ENCODE measurements around the gene AHRR. TPM values are rescaled to one million over a fixed set of nuclear protein-coding genes. Genes with fewer than 3 reads are reported as not detected.

AHRR gene
- total RNA-seq, 1 experiment from 2014 or later: 1.9 TPM

GRCh38 chr5:427415-428087 is 106.0 kb downstream of the AHRR start:
- Histone ChIP-seq H3K4me3 (ENCODE audit: low read length) (no peak overlapping the region), H3F3A (ENCODE audit: low read length, unreplicated experiment) (no peaks in the 10 kb centered on the region), H3K36me3 (ENCODE audit: low read depth, low read length) (no peaks in the 10 kb centered on the region), H3K27ac (ENCODE audit: low read length) (no peak overlapping the region), H4K20me1 (ENCODE audit: low read length) (no peaks in the 10 kb centered on the region), H3K9me3 (ENCODE audit: low read length) (no peaks in the 10 kb centered on the region), H3K4me2 (ENCODE audit: low read length) (no peak overlapping the region), H3K4me1 (ENCODE audit: insufficient read depth, low read length) (no peaks in the 10 kb centered on the region; the same call in 1 of the 2 replicates), H3K9ac (ENCODE audit: low read length) (no peak overlapping the region), H3K79me2 (ENCODE audit: low read length) (no peaks in the 10 kb centered on the region), H2AFZ (ENCODE audit: low read length) (no peak overlapping the region), H3K9me2 (replicated peaks; ENCODE audit: low read length) (no peaks in the 10 kb centered on the region), H3K27me3 (ENCODE audit: low read length) (no peaks in the 10 kb centered on the region)
- intact Hi-C loops (cut with micrococcal nuclease): no loop called here
- TF ChIP-seq EZH2phosphoT487 (IDR thresholded peaks at IDR 0.05; ENCODE audit: borderline replicate concordance, low read length) (no peak), EZH2 (IDR thresholded peaks at IDR 0.05; ENCODE audit: low read length, unreplicated experiment) (no peak)
- TF ChIP-seq, protein P1, sequence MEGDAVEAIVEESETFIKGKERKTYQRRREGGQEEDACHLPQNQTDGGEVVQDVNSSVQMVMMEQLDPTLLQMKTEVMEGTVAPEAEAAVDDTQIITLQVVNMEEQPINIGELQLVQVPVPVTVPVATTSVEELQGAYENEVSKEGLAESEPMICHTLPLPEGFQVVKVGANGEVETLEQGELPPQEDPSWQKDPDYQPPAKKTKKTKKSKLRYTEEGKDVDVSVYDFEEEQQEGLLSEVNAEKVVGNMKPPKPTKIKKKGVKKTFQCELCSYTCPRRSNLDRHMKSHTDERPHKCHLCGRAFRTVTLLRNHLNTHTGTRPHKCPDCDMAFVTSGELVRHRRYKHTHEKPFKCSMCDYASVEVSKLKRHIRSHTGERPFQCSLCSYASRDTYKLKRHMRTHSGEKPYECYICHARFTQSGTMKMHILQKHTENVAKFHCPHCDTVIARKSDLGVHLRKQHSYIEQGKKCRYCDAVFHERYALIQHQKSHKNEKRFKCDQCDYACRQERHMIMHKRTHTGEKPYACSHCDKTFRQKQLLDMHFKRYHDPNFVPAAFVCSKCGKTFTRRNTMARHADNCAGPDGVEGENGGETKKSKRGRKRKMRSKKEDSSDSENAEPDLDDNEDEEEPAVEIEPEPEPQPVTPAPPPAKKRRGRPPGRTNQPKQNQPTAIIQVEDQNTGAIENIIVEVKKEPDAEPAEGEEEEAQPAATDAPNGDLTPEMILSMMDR (conservative IDR thresholded peaks at IDR 0.05; ENCODE audit: low read depth, low read length): no peak
- BruUV-seq (replicated peaks): no TSS peak
- CTCF ChIA-PET: no interaction called here
- DNase-seq (no peak), ATAC-seq (no peak)
- POLR2A ChIA-PET (ENCODE audit: unreplicated experiment): no interaction called here

DNA sequence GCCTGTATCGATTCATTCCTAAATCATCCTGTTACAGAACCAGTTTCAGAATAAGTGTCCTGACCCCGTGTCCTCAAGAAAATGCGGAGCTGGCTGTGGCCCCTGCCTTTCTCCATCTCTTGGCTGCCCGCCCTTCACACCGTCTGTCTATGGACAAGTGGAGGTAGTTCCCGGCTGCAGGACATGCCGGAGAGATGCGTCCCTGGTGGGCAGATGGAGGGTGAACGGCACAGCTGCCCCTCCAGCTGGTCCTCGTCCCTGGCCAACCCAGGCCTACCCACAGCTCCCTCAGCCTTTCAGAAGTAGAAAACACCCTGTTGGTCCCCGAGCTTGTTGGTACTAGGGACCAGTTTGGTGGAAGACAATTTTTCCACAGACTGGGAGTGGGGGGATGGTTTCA is 106.7 kb downstream of the AHRR start:
- no peaks in the 10 kb centered on the region for H3K79me2 ChIP-seq (ENCODE audit: low read length)
- H3K4me1 ChIP-seq (ENCODE audit: insufficient read depth, low read length): no peaks in the 10 kb centered on the region; the same call in 1 of the 2 replicates
- no peak for TF ChIP-seq EZH2 (IDR thresholded peaks at IDR 0.05; ENCODE audit: low read length, unreplicated experiment)
- TF ChIP-seq, protein P1 (conservative IDR thresholded peaks at IDR 0.05; ENCODE audit: low read depth, low read length): no peak
- TF ChIP-seq EZH2phosphoT487 (IDR thresholded peaks at IDR 0.05; ENCODE audit: borderline replicate concordance, low read length): no peak
- H4K20me1 ChIP-seq (ENCODE audit: low read length): no peaks in the 10 kb centered on the region
- ATAC-seq: no peak
- DNase-seq: no peak
- ChIA-PET CTCF (no interaction called here), POLR2A (ENCODE audit: unreplicated experiment) (no interaction called here)
- H2AFZ ChIP-seq (ENCODE audit: low read length): no peak overlapping the region
- no peaks in the 10 kb centered on the region for H3K36me3 ChIP-seq (ENCODE audit: low read depth, low read length)
- no peak overlapping the region for H3K9ac ChIP-seq (ENCODE audit: low read length)
- BruUV-seq (replicated peaks): no TSS peak
- no peaks in the 10 kb centered on the region for H3K9me2 ChIP-seq (replicated peaks; ENCODE audit: low read length)
- H3K27me3 ChIP-seq (ENCODE audit: low read length): no peaks in the 10 kb centered on the region
- H3K4me2 ChIP-seq (ENCODE audit: low read length): no peak overlapping the region
- no peak overlapping the region for H3K4me3 ChIP-seq (ENCODE audit: low read length)
- intact Hi-C loops (cut with micrococcal nuclease): no loop called here
- no peak overlapping the region for H3K27ac ChIP-seq (ENCODE audit: low read length)
- H3K9me3 ChIP-seq (ENCODE audit: low read length): no peaks in the 10 kb centered on the region
- no peaks in the 10 kb centered on the region for H3F3A ChIP-seq (ENCODE audit: low read length, unreplicated experiment)

- Histone ChIP-seq H3K9me3 (ENCODE audit: low read length) (no peaks in the 10 kb centered on the region), H3K4me1 (ENCODE audit: insufficient read depth, low read length) (no peaks in the 10 kb centered on the region; the same call in 1 of the 2 replicates), H4K20me1 (ENCODE audit: low read length) (no peaks in the 10 kb centered on the region), H3K27ac (ENCODE audit: low read length) (no peak overlapping the region), H3F3A (ENCODE audit: low read length, unreplicated experiment) (no peaks in the 10 kb centered on the region), H3K36me3 (ENCODE audit: low read depth, low read length) (no peaks in the 10 kb centered on the region), H3K4me3 (ENCODE audit: low read length) (no peak overlapping the region), H3K79me2 (ENCODE audit: low read length) (no peaks in the 10 kb centered on the region), H3K9ac (ENCODE audit: low read length) (no peak overlapping the region), H2AFZ (ENCODE audit: low read length) (no peak overlapping the region), H3K4me2 (ENCODE audit: low read length) (no peak overlapping the region), H3K9me2 (replicated peaks; ENCODE audit: low read length) (no peaks in the 10 kb centered on the region), H3K27me3 (ENCODE audit: low read length) (no peaks in the 10 kb centered on the region)
- no peak for TF ChIP-seq EZH2phosphoT487 (IDR thresholded peaks at IDR 0.05; ENCODE audit: borderline replicate concordance, low read length)
- TF ChIP-seq, protein P1 (conservative IDR thresholded peaks at IDR 0.05; ENCODE audit: low read depth, low read length): no peak
- TF ChIP-seq EZH2 (IDR thresholded peaks at IDR 0.05; ENCODE audit: low read length, unreplicated experiment): no peak
- ATAC-seq: no peak
- intact Hi-C loops (cut with micrococcal nuclease): no loop called here
- BruUV-seq (replicated peaks): no TSS peak
- ChIA-PET CTCF (no interaction called here), POLR2A (ENCODE audit: unreplicated experiment) (no interaction called here)
- DNase-seq: no peak
Measured at GRCh38 chr5:428754-429452, 107.4 kb downstream of the AHRR start.
